Esophagus squamous epithelium (tissue), 5 donors: ENCODE results near the gene WBP1. TPM values are rescaled to one million over a fixed set of nuclear protein-coding genes. Genes with fewer than 3 reads are reported as not detected.
A peak's percentile ranks its signal among the peaks of the same experiment; 100 is the strongest.
"Not testable (repeated sequence)": the region's sequence is repeated elsewhere in the genome, so short reads cannot be mapped to it uniquely, and the experiment has no call there.

Experiments
- DNase-seq: peaks from one replicate; lab custom pipeline; 2025; lab: John Stamatoyannopoulos, UW
- H3K27ac ChIP-seq, 4 donors: fragments of 200-600 bp; sonication (generic); one replicate each; pipeline ENCODE4 v1.5.1; 2016 to 2019; ENCODE audit warnings: mild to moderate bottlenecking in 1 of 4
- H3K27me3 ChIP-seq, 4 donors: fragments of 200-600 bp; sonication (generic); 1 replicate in 3 of 4; 2 replicates in 1 of 4; pipeline versions ENCODE4 v1.5.1 to v1.6.0; 2017 to 2021; ENCODE audit warnings: antibody characterized with exemption in 1 of 4
- H3K36me3 ChIP-seq, 3 donors: fragments of 200-600 bp; sonication (generic); one replicate each; pipeline ENCODE4 v1.5.1; 2016 to 2019
- H3K4me1 ChIP-seq, 3 donors: fragments of 200-600 bp; sonication (generic); one replicate each; pipeline ENCODE4 v1.5.1; 2017 to 2019
- H3K4me3 ChIP-seq, 4 donors: fragments of 200-600 bp; sonication (generic); 1 replicate in 3 of 4; 2 replicates in 1 of 4; pipeline ENCODE4 v1.5.1; 2016 to 2019; ENCODE audit warnings: mild to moderate bottlenecking in 2 of 4, moderate library complexity in 1 of 4
- H3K9me3 ChIP-seq, 3 donors: fragments of 200-600 bp; sonication (generic); one replicate each; pipeline ENCODE4 v1.5.1; 2016 to 2019
- CTCF ChIP-seq, 6 experiments: fragments of 450-650 bp in 4 of 6; fragments of 200-600 bp in 2 of 6; sonication (generic) in 2 of 6; IDR thresholded peaks; one replicate each; pipeline ENCODE4 v1.5.1; 2016 to 2019; ENCODE audit warnings: antibody characterized with exemption in 6 of 6, mild to moderate bottlenecking in 4 of 6, moderate library complexity in 4 of 6
- POLR2A ChIP-seq, 4 donors: fragments of 450-650 bp; IDR thresholded peaks; one replicate each; pipeline ENCODE4 v1.6.1; 2017; ENCODE audit warnings: antibody characterized with exemption in 4 of 4, mild to moderate bottlenecking in 4 of 4, moderate library complexity in 3 of 4
- WGBS, 2 donors: methylation state at CpG; one replicate each; pipeline ENCODE4 v1.1.5; 2018; 5-methylcytosine and 5-hydroxymethylcytosine counted together
- intact Hi-C: fragments of 100-400 bp; cut with DNase I; formaldehyde crosslinking; loops from one replicate; pipeline ENCODE4 v1.15.0; 2022
- total RNA-seq, 4 donors: library from RNA; depleted of rRNA; stranded (reverse); fragments of >200 nt; gene quantifications; one replicate each; pipeline ENCODE4 v1.1.0, GENCODE V29; 2016
- donor health status: DM: yes; HTN: yes; CAD: no.

The WBP1 gene
- total RNA-seq, 4 donors from 2014 or later, result 14.2 to 34.1 (median 25.3) TPM

GRCh38 chr2:74454654-74455511 is 3.4 kb upstream of the WBP1 start, which contains the start of gene INO80B:
Gene INO80B (plus strand): TSS chr2:74455087. CDS start chr2:74455117, 30 bp downstream.
- 0 to 2% methylated on average over 15 to 29 of the region's 40 CpGs for WGBS, 2 donors
- H3K4me1 ChIP-seq, result peaks cover 32 to 46% (median 32%) of the 10 kb centered on the region in 3 donors
- peak; percentile 79 for DNase-seq
- TF ChIP-seq CTCF (IDR thresholded peaks at IDR 0.05), result peak in 1 of 6 experiments; percentile 3
- peak in 2 of 4 donors; percentile 12 to 18 for TF ChIP-seq POLR2A (IDR thresholded peaks at IDR 0.05)
- H3K4me3 ChIP-seq, result peak within 1 kb of the TSS; percentile 43 to 87 (median 68)
- H3K36me3 ChIP-seq, result no peaks in the 10 kb centered on the region
- no peaks in the 10 kb centered on the region for H3K9me3 ChIP-seq
- intact Hi-C loops, result no loop called here
- H3K27ac ChIP-seq, result peak within 1 kb of the TSS; percentile 64 to 89 (median 78)
- H3K27me3 ChIP-seq, result no peaks in the 10 kb centered on the region

GRCh38 chr2:74457129-74457548 is 1.1 kb upstream of the WBP1 start:
- no peak for TF ChIP-seq CTCF (IDR thresholded peaks at IDR 0.05)
- H3K9me3 ChIP-seq, result no peaks in the 10 kb centered on the region
- peak overlapping the region; percentile 94 to 99 (median 98) for H3K27ac ChIP-seq
- DNase-seq, result no peak
- 1 to 2% methylated on average over 7 to 8 of the region's 27 CpGs for WGBS, 2 donors
- peaks cover 32 to 51% (median 32%) of the 10 kb centered on the region in 3 donors for H3K4me1 ChIP-seq
- H3K27me3 ChIP-seq, result no peaks in the 10 kb centered on the region
- H3K4me3 ChIP-seq, result peak overlapping the region; percentile 52 to 84 (median 72)
- intact Hi-C loops, result no loop called here
- H3K36me3 ChIP-seq, result peaks cover 0 to 17% (median under 1%) of the 10 kb centered on the region in 3 donors

- Histone ChIP-seq H3K36me3 (peaks cover 0 to 22% (median 5%) of the 10 kb centered on the region in 3 donors), H3K4me3 (peak overlapping the region; percentile 52 to 84 (median 72)), H3K27me3 (no peaks in the 10 kb centered on the region), H3K9me3 (no peaks in the 10 kb centered on the region), H3K4me1 (peaks cover 32 to 51% (median 32%) of the 10 kb centered on the region in 3 donors), H3K27ac (peak overlapping the region; percentile 94 to 99 (median 98))
- intact Hi-C loops, result no loop called here
- TF ChIP-seq POLR2A (IDR thresholded peaks at IDR 0.05), result peak in 3 of 4 donors; percentile 44 to 93 (median 85)
- TF ChIP-seq CTCF (IDR thresholded peaks at IDR 0.05), result no peak
- peak; percentile 64 for DNase-seq
- 0% methylated on average over 10 to 15 of the region's 46 CpGs for WGBS, 2 donors
Observed at GRCh38 chr2:74457549-74458131, 598 bp upstream of the WBP1 start.

- peaks cover 35 to 60% (median 36%) of the 10 kb centered on the region in 3 donors for H3K4me1 ChIP-seq
- no peak for TF ChIP-seq POLR2A (IDR thresholded peaks at IDR 0.05)
- TF ChIP-seq CTCF (IDR thresholded peaks at IDR 0.05), result no peak
- no peak for DNase-seq
- no peaks in the 10 kb centered on the region for H3K27me3 ChIP-seq
- H3K27ac ChIP-seq, result peak overlapping the region; percentile 75 to 89 (median 86)
- 1 to 5% methylated on average over 6 to 10 of the region's 10 CpGs for WGBS, 2 donors
- peak overlapping the region; percentile 52 to 84 (median 72) for H3K4me3 ChIP-seq
- intact Hi-C loops, result no loop called here
- H3K36me3 ChIP-seq, result peaks cover 0 to 29% (median 7%) of the 10 kb centered on the region in 3 donors
- H3K9me3 ChIP-seq, result no peaks in the 10 kb centered on the region
Observed at GRCh38 chr2:74458938-74459363, 713 bp downstream of the WBP1 start.

GRCh38 chr2:74459503-74460118 is 1.4 kb downstream of the WBP1 start:
- intact Hi-C loops, DNase-seq, H3K9me3 ChIP-seq, H3K27me3 ChIP-seq: not testable (repeated sequence)
- 63 to 75% methylated on average over 13 of the region's 13 CpGs for WGBS, 2 donors
- H3K4me1 ChIP-seq, result peaks cover 41 to 62% (median 42%) of the 10 kb centered on the region in 3 donors
- H3K36me3 ChIP-seq, result peaks cover 0 to 29% (median 7%) of the 10 kb centered on the region in 3 donors
- H3K4me3 ChIP-seq, result peak overlapping the region in 1 of 4 donors; percentile 84
- peak overlapping the region in 1 of 4 donors; percentile 86 for H3K27ac ChIP-seq

GRCh38 chr2:74460187-74460586 is 1.9 kb downstream of the WBP1 start:
- WGBS, 2 donors, result 52 to 74% methylated on average over 2 to 3 of the region's 10 CpGs
- intact Hi-C loops, result not testable (repeated sequence)

More at GRCh38 chr2:74460187-74460586, 1.9 kb downstream of the WBP1 start:
- not testable (repeated sequence) for H3K9me3 ChIP-seq, DNase-seq, H3K27ac ChIP-seq, H3K4me3 ChIP-seq, H3K27me3 ChIP-seq
- H3K4me1 ChIP-seq, result peaks cover 42 to 62% (median 42%) of the 10 kb centered on the region in 3 donors
- peaks cover 0 to 29% (median 7%) of the 10 kb centered on the region in 3 donors for H3K36me3 ChIP-seq
